ENCODE measurements around the gene CFAP61.

Gene CFAP61

GRCh38 chr20:20366551-20366875, 314.2 kb downstream of the CFAP61 start:
- Histone ChIP-seq H3K9ac (ENCODE audit: low read length) (no peak overlapping the region), H3K27me3 (ENCODE audit: control insufficient read depth, insufficient read depth, low read length) (peaks cover 25% of the 10 kb centered on the region), H3K4me1 (ENCODE audit: control insufficient read depth, insufficient read depth, low read length) (no peaks in the 10 kb centered on the region), H3K36me3 (ENCODE audit: control insufficient read depth, insufficient read depth, low read length) (no peaks in the 10 kb centered on the region), H3K4me3 (ENCODE audit: low read length) (no peak overlapping the region), H3K27ac (ENCODE audit: low read depth, low read length) (no peak overlapping the region)

GRCh38 chr20:20366876-20367574, 314.7 kb downstream of the CFAP61 start:
- Histone ChIP-seq H3K36me3 (ENCODE audit: control insufficient read depth, insufficient read depth, low read length) (no peaks in the 10 kb centered on the region), H3K4me1 (ENCODE audit: control insufficient read depth, insufficient read depth, low read length) (no peaks in the 10 kb centered on the region), H3K27ac (ENCODE audit: low read depth, low read length) (no peak overlapping the region), H3K4me3 (ENCODE audit: low read length) (no peak overlapping the region), H3K9ac (ENCODE audit: low read length) (no peak overlapping the region), H3K27me3 (ENCODE audit: control insufficient read depth, insufficient read depth, low read length) (peaks cover 23% of the 10 kb centered on the region)

- H3K36me3 ChIP-seq (ENCODE audit: control insufficient read depth, insufficient read depth, low read length) = no peaks in the 10 kb centered on the region
- H3K27me3 ChIP-seq (ENCODE audit: control insufficient read depth, insufficient read depth, low read length) = peaks cover 23% of the 10 kb centered on the region
- no peak within 1 kb of the TSS for H3K9ac ChIP-seq (ENCODE audit: low read length)
Measured at GRCh38 chr20:20367575-20368417, 315.5 kb downstream of the CFAP61 start, which contains the start of gene INSM1. Gene INSM1 (plus strand): TSS chr20:20368104. CDS start chr20:20368268, 164 bp downstream.

GRCh38 chr20:20368418-20369249, 316.3 kb downstream of the CFAP61 start:
- Histone ChIP-seq H3K27me3 (ENCODE audit: control insufficient read depth, insufficient read depth, low read length) (peaks cover 20% of the 10 kb centered on the region), H3K27ac (ENCODE audit: low read depth, low read length) (no peak overlapping the region), H3K4me3 (ENCODE audit: low read length) (peak overlapping the region; percentile 52), H3K9ac (ENCODE audit: low read length) (no peak overlapping the region), H3K36me3 (ENCODE audit: control insufficient read depth, insufficient read depth, low read length) (no peaks in the 10 kb centered on the region), H3K4me1 (ENCODE audit: control insufficient read depth, insufficient read depth, low read length) (no peaks in the 10 kb centered on the region)

More at GRCh38 chr20:20367575-20368417, 315.5 kb downstream of the CFAP61 start, which contains the start of gene INSM1:
- H3K27ac ChIP-seq (ENCODE audit: low read depth, low read length) = no peak within 1 kb of the TSS
- H3K4me1 ChIP-seq (ENCODE audit: control insufficient read depth, insufficient read depth, low read length) = no peaks in the 10 kb centered on the region
- peak within 1 kb of the TSS; percentile 52 for H3K4me3 ChIP-seq (ENCODE audit: low read length)

- Histone ChIP-seq H3K4me1 (ENCODE audit: control insufficient read depth, insufficient read depth, low read length) (no peaks in the 10 kb centered on the region), H3K9ac (ENCODE audit: low read length) (no peak overlapping the region), H3K27ac (ENCODE audit: low read depth, low read length) (no peak overlapping the region), H3K4me3 (ENCODE audit: low read length) (peak overlapping the region; percentile 41), H3K36me3 (ENCODE audit: control insufficient read depth, insufficient read depth, low read length) (no peaks in the 10 kb centered on the region), H3K27me3 (ENCODE audit: control insufficient read depth, insufficient read depth, low read length) (peaks cover 12% of the 10 kb centered on the region)
Measured at GRCh38 chr20:20369250-20370093, 317.1 kb downstream of the CFAP61 start.

GRCh38 chr20:20370094-20370575, 317.8 kb downstream of the CFAP61 start:
- Histone ChIP-seq H3K4me1 (ENCODE audit: control insufficient read depth, insufficient read depth, low read length) (no peaks in the 10 kb centered on the region), H3K36me3 (ENCODE audit: control insufficient read depth, insufficient read depth, low read length) (no peaks in the 10 kb centered on the region), H3K4me3 (ENCODE audit: low read length) (no peak overlapping the region), H3K27me3 (ENCODE audit: control insufficient read depth, insufficient read depth, low read length) (peaks cover 10% of the 10 kb centered on the region), H3K27ac (ENCODE audit: low read depth, low read length) (no peak overlapping the region), H3K9ac (ENCODE audit: low read length) (no peak overlapping the region)

GRCh38 chr20:20371083-20371482, 318.8 kb downstream of the CFAP61 start:
- Histone ChIP-seq H3K27ac (ENCODE audit: low read depth, low read length) (no peak overlapping the region), H3K36me3 (ENCODE audit: control insufficient read depth, insufficient read depth, low read length) (no peaks in the 10 kb centered on the region), H3K27me3 (ENCODE audit: control insufficient read depth, insufficient read depth, low read length) (peaks cover 8% of the 10 kb centered on the region), H3K9ac (ENCODE audit: low read length) (no peak overlapping the region), H3K4me1 (ENCODE audit: control insufficient read depth, insufficient read depth, low read length) (no peaks in the 10 kb centered on the region), H3K4me3 (ENCODE audit: low read length) (no peak overlapping the region)

GRCh38 chr20:20371681-20372080, 319.3 kb downstream of the CFAP61 start:
- no peak overlapping the region for H3K27ac ChIP-seq (ENCODE audit: low read depth, low read length)
- H3K4me1 ChIP-seq (ENCODE audit: control insufficient read depth, insufficient read depth, low read length) = no peaks in the 10 kb centered on the region
- H3K36me3 ChIP-seq (ENCODE audit: control insufficient read depth, insufficient read depth, low read length) = no peaks in the 10 kb centered on the region
- H3K4me3 ChIP-seq (ENCODE audit: low read length) = no peak overlapping the region
- H3K9ac ChIP-seq (ENCODE audit: low read length) = no peak overlapping the region
- peaks cover 8% of the 10 kb centered on the region for H3K27me3 ChIP-seq (ENCODE audit: control insufficient read depth, insufficient read depth, low read length)

GRCh38 chr20:20373091-20373571, 320.8 kb downstream of the CFAP61 start:
- Histone ChIP-seq H3K27me3 (ENCODE audit: control insufficient read depth, insufficient read depth, low read length) (peaks cover 8% of the 10 kb centered on the region), H3K9ac (ENCODE audit: low read length) (no peak overlapping the region), H3K27ac (ENCODE audit: low read depth, low read length) (no peak overlapping the region), H3K4me1 (ENCODE audit: control insufficient read depth, insufficient read depth, low read length) (no peaks in the 10 kb centered on the region), H3K36me3 (ENCODE audit: control insufficient read depth, insufficient read depth, low read length) (no peaks in the 10 kb centered on the region), H3K4me3 (ENCODE audit: low read length) (no peak overlapping the region)

- no peaks in the 10 kb centered on the region for H3K4me1 ChIP-seq (ENCODE audit: control insufficient read depth, insufficient read depth, low read length)
- H3K4me3 ChIP-seq (ENCODE audit: low read length) = no peak overlapping the region
- no peak overlapping the region for H3K27ac ChIP-seq (ENCODE audit: low read depth, low read length)
- H3K27me3 ChIP-seq (ENCODE audit: control insufficient read depth, insufficient read depth, low read length) = peaks cover 5% of the 10 kb centered on the region
- H3K9ac ChIP-seq (ENCODE audit: low read length) = no peak overlapping the region
- H3K36me3 ChIP-seq (ENCODE audit: control insufficient read depth, insufficient read depth, low read length) = no peaks in the 10 kb centered on the region
Measured at GRCh38 chr20:20375862-20376261, 323.5 kb downstream of the CFAP61 start.

- H3K4me3 ChIP-seq (ENCODE audit: low read length) = no peak overlapping the region
- H3K27me3 ChIP-seq (ENCODE audit: control insufficient read depth, insufficient read depth, low read length) = no peaks in the 10 kb centered on the region
- H3K27ac ChIP-seq (ENCODE audit: low read depth, low read length) = no peak overlapping the region
Measured at GRCh38 chr20:20386192-20386591, 333.9 kb downstream of the CFAP61 start.

More at GRCh38 chr20:20386192-20386591, 333.9 kb downstream of the CFAP61 start:
- Histone ChIP-seq H3K4me1 (ENCODE audit: control insufficient read depth, insufficient read depth, low read length) (no peaks in the 10 kb centered on the region), H3K9ac (ENCODE audit: low read length) (no peak overlapping the region), H3K36me3 (ENCODE audit: control insufficient read depth, insufficient read depth, low read length) (no peaks in the 10 kb centered on the region)
